OCI-LY1 (cell line): ENCODE data around the gene ARHGEF4.

ENCODE experiments used
- H2AFZ ChIP-seq: fragments of 200-600 bp; sonication (generic), shearing (Covaris generic); 2 replicates; pipeline ENCODE4 v1.6.0; 2014; ENCODE audit warnings: antibody characterized with exemption, mild to moderate bottlenecking, low read length
- H3F3A ChIP-seq: fragments of 200-600 bp; sonication (generic), shearing (Covaris generic); 2 replicates; pipeline ENCODE4 v1.6.0; 2014; ENCODE audit warnings: mild to moderate bottlenecking, antibody characterized with exemption, low read length, moderate library complexity; ENCODE audit not compliant: insufficient read depth
- H3K27ac ChIP-seq: fragments of 200-600 bp; sonication (generic); 2 replicates; pipeline ENCODE4 v1.5.1; 2014; ENCODE audit warnings: low read length, mixed run types, mild to moderate bottlenecking, low read depth; ENCODE audit not compliant: poor library complexity, severe bottlenecking
- H3K27me3 ChIP-seq: fragments of 200-600 bp; sonication (generic); 2 replicates; pipeline ENCODE4 v1.6.0; 2014; ENCODE audit warnings: antibody characterized with exemption, mild to moderate bottlenecking, low read length, moderate library complexity; ENCODE audit not compliant: insufficient read depth
- H3K36me3 ChIP-seq: fragments of 200-600 bp; sonication (generic); 2 replicates; pipeline ENCODE4 v1.6.1; 2014; ENCODE audit warnings: mild to moderate bottlenecking, antibody characterized with exemption, low read length, moderate library complexity, mixed read lengths; ENCODE audit not compliant: insufficient read depth
- H3K4me1 ChIP-seq: fragments of 200-600 bp; sonication (generic); 2 replicates; pipeline ENCODE4 v1.5.1; 2014; ENCODE audit warnings: mild to moderate bottlenecking, low read length, moderate library complexity; ENCODE audit not compliant: insufficient read depth, severe bottlenecking
- H3K4me2 ChIP-seq: fragments of 200-600 bp; sonication (generic), shearing (Covaris generic); 2 replicates; pipeline ENCODE4 v1.6.1; 2014; ENCODE audit warnings: low read length
- H3K4me3 ChIP-seq: fragments of 200-600 bp; sonication (generic); 2 replicates; pipeline ENCODE4 v1.5.1; 2014; ENCODE audit warnings: low read length, low read depth, mild to moderate bottlenecking, mixed read lengths; ENCODE audit not compliant: poor library complexity, severe bottlenecking
- H3K79me2 ChIP-seq: fragments of 200-600 bp; shearing (Covaris generic); 2 replicates; pipeline ENCODE4 v1.6.1; 2016; ENCODE audit warnings: mixed run types, low read length, mixed read lengths; ENCODE audit not compliant: insufficient read depth
- H3K9ac ChIP-seq: fragments of 200-600 bp; sonication (generic), shearing (Covaris generic); 2 replicates; pipeline ENCODE4 v1.6.1; 2014; ENCODE audit warnings: mild to moderate bottlenecking, low read length, mixed read lengths
- H3K9me2 ChIP-seq: fragments of 200-600 bp; sonication (generic), shearing (Covaris generic); 2 replicates; pipeline ENCODE4 v1.6.1; 2014; ENCODE audit warnings: low read depth, mild to moderate bottlenecking, low read length, mixed read lengths
- H3K9me3 ChIP-seq: fragments of 200-600 bp; shearing (Covaris generic); 2 replicates; pipeline ENCODE4 v1.6.1; 2014; ENCODE audit warnings: low read length, mixed read lengths
- H4K20me1 ChIP-seq: fragments of 200-600 bp; sonication (generic), shearing (Covaris generic); 2 replicates; pipeline ENCODE4 v1.6.0; 2016; ENCODE audit warnings: mild to moderate bottlenecking, low read length; ENCODE audit not compliant: insufficient read depth
- CTCF ChIP-seq: fragments of 200-600 bp; sonication (generic), shearing (Covaris generic); IDR thresholded peaks from 2 replicates; pipeline ENCODE4 v1.5.1; 2017; ENCODE audit warnings: mild to moderate bottlenecking, antibody characterized with exemption, low read length, moderate library complexity, mixed read lengths
- EZH2 ChIP-seq: fragments of 200-600 bp; sonication (generic), shearing (Covaris generic); IDR thresholded peaks from 2 replicates; pipeline ENCODE4 v1.8.0; 2017; ENCODE audit warnings: borderline replicate concordance, mixed run types, mild to moderate bottlenecking, antibody characterized with exemption, low read length, moderate library complexity, mixed read lengths

ARHGEF4 gene

GRCh38 chr2:131045286-131046027, 208.7 kb downstream of the ARHGEF4 start:
- TF ChIP-seq EZH2 (no peak), CTCF (no peak)

GRCh38 chr2:131046028-131046917, 209.6 kb downstream of the ARHGEF4 start:
- H3K27ac ChIP-seq = no peak overlapping the region

More at GRCh38 chr2:131045286-131046027, 208.7 kb downstream of the ARHGEF4 start:
- H3K79me2 ChIP-seq = no peaks in the 10 kb centered on the region
- no peaks in the 10 kb centered on the region for H3F3A ChIP-seq
- H2AFZ ChIP-seq = no peak overlapping the region
- no peaks in the 10 kb centered on the region for H3K27me3 ChIP-seq
- no peaks in the 10 kb centered on the region for H3K9me2 ChIP-seq
- H3K4me3 ChIP-seq = no peak overlapping the region
- H3K9ac ChIP-seq = no peak overlapping the region
- H3K9me3 ChIP-seq = no peaks in the 10 kb centered on the region
- H3K4me2 ChIP-seq = no peak overlapping the region
- no peak overlapping the region for H3K27ac ChIP-seq
- H3K36me3 ChIP-seq = peaks cover 37% of the 10 kb centered on the region
- peaks cover 15% of the 10 kb centered on the region for H3K4me1 ChIP-seq
- H4K20me1 ChIP-seq = no peaks in the 10 kb centered on the region

More at GRCh38 chr2:131046028-131046917, 209.6 kb downstream of the ARHGEF4 start:
- TF ChIP-seq EZH2 = no peak
- TF ChIP-seq CTCF = no peak
- Histone ChIP-seq H3K9me2 (no peaks in the 10 kb centered on the region), H2AFZ (no peak overlapping the region), H3K79me2 (no peaks in the 10 kb centered on the region), H3K4me3 (no peak overlapping the region), H3K4me2 (no peak overlapping the region), H3K9me3 (no peaks in the 10 kb centered on the region), H3K36me3 (peaks cover 45% of the 10 kb centered on the region), H3F3A (no peaks in the 10 kb centered on the region), H3K4me1 (peaks cover 23% of the 10 kb centered on the region), H4K20me1 (no peaks in the 10 kb centered on the region), H3K9ac (no peak overlapping the region), H3K27me3 (no peaks in the 10 kb centered on the region)
